Measurements from ENCODE around the gene DNMT3A.

GRCh38 chr2:25284756-25285155 is 57.0 kb downstream of the DNMT3A start:
- TF ChIP-seq POLR2AphosphoS5 (IDR thresholded peaks at IDR 0.05; ENCODE audit: borderline replicate concordance, low read depth, low read length) (no peak), EZH2 (IDR thresholded peaks at IDR 0.05) (no peak)
